ENCODE results near the gene LRP1B. TPM values are rescaled to one million over a fixed set of nuclear protein-coding genes. Genes with fewer than 3 reads are reported as not detected.

LRP1B gene
- total RNA-seq, 2 donors from 2014 or later: 0.79 to 1.8 TPM

- H3K36me3 ChIP-seq (ENCODE audit: control insufficient read depth, insufficient read depth, low read length): no peaks in the 10 kb centered on the region
- H3K27me3 ChIP-seq (ENCODE audit: control insufficient read depth, insufficient read depth, low read length, poor library complexity, severe bottlenecking): no peaks in the 10 kb centered on the region
- Mint-ChIP-seq H3K4me1 (no peaks in the 10 kb centered on the region), H3K27me3 (ENCODE audit: insufficient read depth) (no peaks in the 10 kb centered on the region), H3K9me3 (peaks cover 2% of the 10 kb centered on the region), H3K4me3 (no peak overlapping the region), H3K27ac (no peak overlapping the region), H3K36me3 (ENCODE audit: low read depth) (no peaks in the 10 kb centered on the region)
- WGBS, 2 experiments (ENCODE audit: insufficient coverage in 1 of 2, insufficient read length in 1 of 2): 80 to 92% methylated on average over 1 to 2 of the region's 2 CpGs
- no peak for TF ChIP-seq CTCF (conservative IDR thresholded peaks at IDR 0.05)
- H3K4me3 ChIP-seq (ENCODE audit: low read length): no peak overlapping the region
- peaks cover 4% of the 10 kb centered on the region for H3K9me3 ChIP-seq (ENCODE audit: control insufficient read depth, low read length)
- no peak overlapping the region for H3K9ac ChIP-seq (ENCODE audit: extremely low read depth, low read length, poor library complexity, severe bottlenecking)
- H3K4me1 ChIP-seq (ENCODE audit: control insufficient read depth, insufficient read depth, low read length): no peaks in the 10 kb centered on the region
- no peak overlapping the region for H3K27ac ChIP-seq (ENCODE audit: low read depth, low read length)
- no peak for DNase-seq
These were observed 1005.4 kb downstream of the LRP1B start for GRCh38 chr2:141125432-141125831.

GRCh38 chr2:141118836-141119235, 1012.0 kb downstream of the LRP1B start:
- H3K27ac ChIP-seq (ENCODE audit: low read depth, low read length): no peak overlapping the region
- Mint-ChIP-seq H3K27ac (no peak overlapping the region), H3K9me3 (no peaks in the 10 kb centered on the region), H3K36me3 (ENCODE audit: low read depth) (no peaks in the 10 kb centered on the region), H3K4me1 (peaks cover 8% of the 10 kb centered on the region), H3K27me3 (ENCODE audit: insufficient read depth) (no peaks in the 10 kb centered on the region), H3K4me3 (no peak overlapping the region)
- no peaks in the 10 kb centered on the region for H3K27me3 ChIP-seq (ENCODE audit: control insufficient read depth, insufficient read depth, low read length, poor library complexity, severe bottlenecking)
- H3K36me3 ChIP-seq (ENCODE audit: control insufficient read depth, insufficient read depth, low read length): no peaks in the 10 kb centered on the region
- no peak overlapping the region for H3K9ac ChIP-seq (ENCODE audit: extremely low read depth, low read length, poor library complexity, severe bottlenecking)
- no peak overlapping the region for H3K4me3 ChIP-seq (ENCODE audit: low read length)
- no peak for TF ChIP-seq CTCF (conservative IDR thresholded peaks at IDR 0.05)
- DNase-seq: no peak
- H3K4me1 ChIP-seq (ENCODE audit: control insufficient read depth, insufficient read depth, low read length): no peaks in the 10 kb centered on the region
- H3K9me3 ChIP-seq (ENCODE audit: control insufficient read depth, low read length): no peaks in the 10 kb centered on the region
- WGBS, 2 experiments (ENCODE audit: insufficient coverage in 1 of 2, insufficient read length in 1 of 2): 85 to 94% methylated on average over 2 to 4 of the region's 4 CpGs

GRCh38 chr2:141113301-141113700, 1017.5 kb downstream of the LRP1B start:
- Mint-ChIP-seq H3K36me3 (ENCODE audit: low read depth) (no peaks in the 10 kb centered on the region), H3K4me3 (no peak overlapping the region), H3K9me3 (no peaks in the 10 kb centered on the region), H3K27me3 (ENCODE audit: insufficient read depth) (no peaks in the 10 kb centered on the region), H3K27ac (no peak overlapping the region), H3K4me1 (peaks cover 2% of the 10 kb centered on the region)
- DNase-seq: no peak
- no peaks in the 10 kb centered on the region for H3K9me3 ChIP-seq (ENCODE audit: control insufficient read depth, low read length)
- H3K4me3 ChIP-seq (ENCODE audit: low read length): no peak overlapping the region
- H3K27ac ChIP-seq (ENCODE audit: low read depth, low read length): no peak overlapping the region
- H3K4me1 ChIP-seq (ENCODE audit: control insufficient read depth, insufficient read depth, low read length): no peaks in the 10 kb centered on the region
- no peaks in the 10 kb centered on the region for H3K36me3 ChIP-seq (ENCODE audit: control insufficient read depth, insufficient read depth, low read length)
- H3K27me3 ChIP-seq (ENCODE audit: control insufficient read depth, insufficient read depth, low read length, poor library complexity, severe bottlenecking): no peaks in the 10 kb centered on the region
- no peak overlapping the region for H3K9ac ChIP-seq (ENCODE audit: extremely low read depth, low read length, poor library complexity, severe bottlenecking)
- TF ChIP-seq CTCF (conservative IDR thresholded peaks at IDR 0.05): no peak
